ENCODE results near the gene ADCY7.

Gene ADCY7

GRCh38 chr16:50265716-50266336 is 525 bp upstream of the ADCY7 start:
- H3K27me3 ChIP-seq (ENCODE audit: control insufficient read depth in 1 of 2, insufficient read depth in 1 of 2, low read length in 2 of 2) = no peaks in the 10 kb centered on the region
- H2AFZ ChIP-seq (ENCODE audit: low read depth, low read length) = no peak overlapping the region
- peak overlapping the region; percentile 33 for H2AK5ac ChIP-seq (ENCODE audit: low read length, severe bottlenecking)
- WGBS = 88% methylated on average over 9 of the region's 10 CpGs
- peak overlapping the region; percentile 31 for H3K27ac ChIP-seq (ENCODE audit: low read length, poor library complexity, severe bottlenecking)
- H3K4ac ChIP-seq (ENCODE audit: low read depth in 1 of 2, low read length in 2 of 2) = peak overlapping the region; percentile 80 to 82
- peak overlapping the region in 1 of 2 experiments; percentile 76 for H3K14ac ChIP-seq (ENCODE audit: low read length in 2 of 2)
- H2BK12ac ChIP-seq (ENCODE audit: low read length in 2 of 2) = peak overlapping the region; percentile 23 to 90
- H4K91ac ChIP-seq (ENCODE audit: low read length) = peak overlapping the region; percentile 97
- peaks cover 21% of the 10 kb centered on the region for H3K4me1 ChIP-seq (ENCODE audit: control insufficient read depth, insufficient read depth, low read depth, low read length)
- H3K4me3 ChIP-seq (ENCODE audit: insufficient read depth in 1 of 2, low read depth in 1 of 2, low read length in 2 of 2) = peak overlapping the region in 1 of 2 experiments; percentile 80
- no peak overlapping the region for H2BK5ac ChIP-seq (ENCODE audit: low read depth, low read length, poor library complexity, severe bottlenecking)
- peak overlapping the region; percentile 90 for H4K8ac ChIP-seq (ENCODE audit: low read length)
- H3K9me3 ChIP-seq (ENCODE audit: control insufficient read depth, low read length) = no peaks in the 10 kb centered on the region
- H3K36me3 ChIP-seq (ENCODE audit: control insufficient read depth in 1 of 2, insufficient read depth in 2 of 2, low read depth in 1 of 2, low read length in 2 of 2) = peaks cover 0 to 4% of the 10 kb centered on the region in 2 experiments
- peak overlapping the region; percentile 90 for H3K9ac ChIP-seq (ENCODE audit: low read length)
- peak overlapping the region; percentile 88 for H2BK120ac ChIP-seq (ENCODE audit: low read depth, low read length)
- H2BK15ac ChIP-seq (ENCODE audit: low read depth, poor library complexity, severe bottlenecking) = peak overlapping the region; percentile 97
- no peak overlapping the region for H3K23ac ChIP-seq (ENCODE audit: low read length in 2 of 2)
- DNase-seq = no peak
- H3K4me2 ChIP-seq (ENCODE audit: low read length, poor library complexity, severe bottlenecking) = no peak overlapping the region
- H3K79me1 ChIP-seq (replicated peaks; ENCODE audit: low read length, poor library complexity, severe bottlenecking) = peaks cover 10% of the 10 kb centered on the region
- H3K18ac ChIP-seq (ENCODE audit: low read depth in 1 of 2, low read length in 2 of 2) = peak overlapping the region; percentile 22 to 87

- H4K91ac ChIP-seq (ENCODE audit: low read length) = peak overlapping the region; percentile 45
- H4K8ac ChIP-seq (ENCODE audit: low read length) = peak overlapping the region; percentile 45
- peak overlapping the region; percentile 20 for H2AK5ac ChIP-seq (ENCODE audit: low read length, severe bottlenecking)
- peak overlapping the region; percentile 90 for H3K9ac ChIP-seq (ENCODE audit: low read length)
- peak overlapping the region in 1 of 2 experiments; percentile 61 for H3K14ac ChIP-seq (ENCODE audit: low read length in 2 of 2)
- no peaks in the 10 kb centered on the region for H3K27me3 ChIP-seq (ENCODE audit: control insufficient read depth in 1 of 2, insufficient read depth in 1 of 2, low read length in 2 of 2)
- H2BK12ac ChIP-seq (ENCODE audit: low read length in 2 of 2) = peak overlapping the region; percentile 18 to 65
- peak overlapping the region in 1 of 2 experiments; percentile 80 for H3K4me3 ChIP-seq (ENCODE audit: insufficient read depth in 1 of 2, low read depth in 1 of 2, low read length in 2 of 2)
- H3K36me3 ChIP-seq (ENCODE audit: control insufficient read depth in 1 of 2, insufficient read depth in 2 of 2, low read depth in 1 of 2, low read length in 2 of 2) = peaks cover 0 to 7% of the 10 kb centered on the region in 2 experiments
- no peak overlapping the region for H3K23ac ChIP-seq (ENCODE audit: low read length in 2 of 2)
- peak overlapping the region in 1 of 2 experiments; percentile 70 for H3K18ac ChIP-seq (ENCODE audit: low read depth in 1 of 2, low read length in 2 of 2)
- H3K4me1 ChIP-seq (ENCODE audit: control insufficient read depth, insufficient read depth, low read depth, low read length) = peaks cover 24% of the 10 kb centered on the region
- H2BK5ac ChIP-seq (ENCODE audit: low read depth, low read length, poor library complexity, severe bottlenecking) = no peak overlapping the region
- whole genome bisulfite sequencing = 91% methylated on average over 6 of the region's 8 CpGs
- H3K79me1 ChIP-seq (replicated peaks; ENCODE audit: low read length, poor library complexity, severe bottlenecking) = peaks cover 10% of the 10 kb centered on the region
- peak overlapping the region in 1 of 2 experiments; percentile 13 for H3K4ac ChIP-seq (ENCODE audit: low read depth in 1 of 2, low read length in 2 of 2)
- H2AFZ ChIP-seq (ENCODE audit: low read depth, low read length) = no peak overlapping the region
- H3K4me2 ChIP-seq (ENCODE audit: low read length, poor library complexity, severe bottlenecking) = no peak overlapping the region
- H3K27ac ChIP-seq (ENCODE audit: low read length, poor library complexity, severe bottlenecking) = no peak overlapping the region
- peak overlapping the region; percentile 31 for H2BK15ac ChIP-seq (ENCODE audit: low read depth, poor library complexity, severe bottlenecking)
- DNase-seq = no peak
- peak overlapping the region; percentile 59 for H2BK120ac ChIP-seq (ENCODE audit: low read depth, low read length)
- H3K9me3 ChIP-seq (ENCODE audit: control insufficient read depth, low read length) = no peaks in the 10 kb centered on the region
Measured at GRCh38 chr16:50267151-50267631, 840 bp downstream of the ADCY7 start.

- Histone ChIP-seq H2BK120ac (ENCODE audit: low read depth, low read length) (peak overlapping the region; percentile 59), H3K36me3 (ENCODE audit: control insufficient read depth in 1 of 2, insufficient read depth in 2 of 2, low read depth in 1 of 2, low read length in 2 of 2) (peaks cover 0 to 11% of the 10 kb centered on the region in 2 experiments), H3K4me3 (ENCODE audit: insufficient read depth in 1 of 2, low read depth in 1 of 2, low read length in 2 of 2) (no peak overlapping the region), H3K27me3 (ENCODE audit: control insufficient read depth in 1 of 2, insufficient read depth in 1 of 2, low read length in 2 of 2) (no peaks in the 10 kb centered on the region), H3K4me2 (ENCODE audit: low read length, poor library complexity, severe bottlenecking) (no peak overlapping the region), H2AFZ (ENCODE audit: low read depth, low read length) (no peak overlapping the region), H3K9ac (ENCODE audit: low read length) (no peak overlapping the region), H3K27ac (ENCODE audit: low read length, poor library complexity, severe bottlenecking) (no peak overlapping the region), H3K23ac (ENCODE audit: low read length in 2 of 2) (no peak overlapping the region), H3K4ac (ENCODE audit: low read depth in 1 of 2, low read length in 2 of 2) (no peak overlapping the region), H2AK5ac (ENCODE audit: low read length, severe bottlenecking) (no peak overlapping the region), H3K9me3 (ENCODE audit: control insufficient read depth, low read length) (no peaks in the 10 kb centered on the region), H2BK12ac (ENCODE audit: low read length in 2 of 2) (peak overlapping the region; percentile 18 to 65), H3K14ac (ENCODE audit: low read length in 2 of 2) (peak overlapping the region in 1 of 2 experiments; percentile 61), H2BK15ac (ENCODE audit: low read depth, poor library complexity, severe bottlenecking) (no peak overlapping the region), H2BK5ac (ENCODE audit: low read depth, low read length, poor library complexity, severe bottlenecking) (no peak overlapping the region), H3K79me1 (replicated peaks; ENCODE audit: low read length, poor library complexity, severe bottlenecking) (peaks cover 10% of the 10 kb centered on the region), H3K18ac (ENCODE audit: low read depth in 1 of 2, low read length in 2 of 2) (peak overlapping the region in 1 of 2 experiments; percentile 70), H3K4me1 (ENCODE audit: control insufficient read depth, insufficient read depth, low read depth, low read length) (peaks cover 25% of the 10 kb centered on the region), H4K8ac (ENCODE audit: low read length) (peak overlapping the region; percentile 45), H4K91ac (ENCODE audit: low read length) (no peak overlapping the region)
- no peak for DNase-seq
- 67% methylated on average over 3 of the region's 3 CpGs for WGBS
Measured at GRCh38 chr16:50267651-50268050, 1.3 kb downstream of the ADCY7 start.

- Histone ChIP-seq H2AK5ac (ENCODE audit: low read length, severe bottlenecking) (no peak overlapping the region), H2BK12ac (ENCODE audit: low read length in 2 of 2) (no peak overlapping the region), H3K4ac (ENCODE audit: low read depth in 1 of 2, low read length in 2 of 2) (no peak overlapping the region), H4K8ac (ENCODE audit: low read length) (no peak overlapping the region), H2BK120ac (ENCODE audit: low read depth, low read length) (no peak overlapping the region), H2AFZ (ENCODE audit: low read depth, low read length) (no peak overlapping the region), H3K4me3 (ENCODE audit: insufficient read depth in 1 of 2, low read depth in 1 of 2, low read length in 2 of 2) (no peak overlapping the region), H3K27me3 (ENCODE audit: control insufficient read depth in 1 of 2, insufficient read depth in 1 of 2, low read length in 2 of 2) (no peaks in the 10 kb centered on the region), H3K18ac (ENCODE audit: low read depth in 1 of 2, low read length in 2 of 2) (no peak overlapping the region), H3K4me2 (ENCODE audit: low read length, poor library complexity, severe bottlenecking) (no peak overlapping the region), H3K23ac (ENCODE audit: low read length in 2 of 2) (no peak overlapping the region), H2BK15ac (ENCODE audit: low read depth, poor library complexity, severe bottlenecking) (no peak overlapping the region), H3K14ac (ENCODE audit: low read length in 2 of 2) (no peak overlapping the region), H3K4me1 (ENCODE audit: control insufficient read depth, insufficient read depth, low read depth, low read length) (peaks cover 25% of the 10 kb centered on the region), H3K9ac (ENCODE audit: low read length) (no peak overlapping the region), H3K79me1 (replicated peaks; ENCODE audit: low read length, poor library complexity, severe bottlenecking) (peaks cover 11% of the 10 kb centered on the region), H4K91ac (ENCODE audit: low read length) (no peak overlapping the region), H3K27ac (ENCODE audit: low read length, poor library complexity, severe bottlenecking) (no peak overlapping the region), H3K36me3 (ENCODE audit: control insufficient read depth in 1 of 2, insufficient read depth in 2 of 2, low read depth in 1 of 2, low read length in 2 of 2) (peaks cover 0 to 11% of the 10 kb centered on the region in 2 experiments), H2BK5ac (ENCODE audit: low read depth, low read length, poor library complexity, severe bottlenecking) (no peak overlapping the region), H3K9me3 (ENCODE audit: control insufficient read depth, low read length) (no peaks in the 10 kb centered on the region)
- WGBS = 96% methylated on average over 5 of the region's 5 CpGs
- DNase-seq = no peak
Measured at GRCh38 chr16:50268352-50268751, 2.0 kb downstream of the ADCY7 start.
